NCI-H2227 (cell line): ENCODE data around the gene FRAS1.
"Not testable (repeated sequence)": the region's sequence is repeated elsewhere in the genome, so short reads cannot be mapped to it uniquely, and the experiment has no call there.

Source experiments
- DNase-seq: peaks from one replicate; lab custom pipeline; 2025; ENCODE audit not compliant: unreplicated experiment; lab: John Stamatoyannopoulos, UW

Gene FRAS1

GRCh38 chr4:78534286-78534955, 477.3 kb downstream of the FRAS1 start:
- no peak for DNase-seq

- DNase-seq: no peak
Observed at GRCh38 chr4:78542373-78542772, 485.2 kb downstream of the FRAS1 start.

DNA sequence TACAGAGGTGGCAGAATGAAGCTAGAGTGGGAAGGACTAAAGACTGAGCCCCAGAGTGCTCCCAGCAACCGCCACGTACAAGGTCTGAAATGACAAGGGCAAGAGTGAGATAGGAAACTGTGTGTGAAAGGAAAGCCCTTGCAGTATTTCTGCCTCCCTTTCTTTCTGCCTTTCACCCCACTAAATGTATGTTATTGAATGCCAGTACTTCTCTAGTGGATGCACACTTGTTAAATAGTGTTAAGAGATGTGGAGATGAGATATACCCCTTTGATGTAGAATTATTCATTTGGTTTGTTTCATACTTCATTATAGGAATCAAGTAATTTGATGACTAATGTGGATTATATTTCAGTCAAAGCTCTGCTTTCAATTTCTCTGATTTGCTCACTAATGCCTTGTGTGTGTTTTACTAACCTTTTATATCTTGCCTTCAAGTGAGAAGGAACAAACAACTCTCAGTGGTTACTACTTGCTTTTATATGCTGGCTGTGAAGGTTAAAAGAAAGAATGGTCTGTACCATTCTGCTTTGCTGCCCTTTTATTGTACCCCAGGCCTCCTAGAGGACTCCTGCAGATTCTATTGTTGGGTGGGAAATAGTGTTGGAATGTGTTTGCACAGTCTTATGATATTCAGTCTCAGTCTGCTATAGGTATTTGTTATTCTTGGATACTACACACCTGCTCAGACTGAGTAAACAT, 486.5 kb downstream of the FRAS1 start:
- DNase-seq: no peak

- DNase-seq: no peak
Observed at GRCh38 chr4:78544678-78545077, 487.6 kb downstream of the FRAS1 start.

GRCh38 chr4:78545275-78546246, 488.4 kb downstream of the FRAS1 start:
- DNase-seq: no peak

DNA sequence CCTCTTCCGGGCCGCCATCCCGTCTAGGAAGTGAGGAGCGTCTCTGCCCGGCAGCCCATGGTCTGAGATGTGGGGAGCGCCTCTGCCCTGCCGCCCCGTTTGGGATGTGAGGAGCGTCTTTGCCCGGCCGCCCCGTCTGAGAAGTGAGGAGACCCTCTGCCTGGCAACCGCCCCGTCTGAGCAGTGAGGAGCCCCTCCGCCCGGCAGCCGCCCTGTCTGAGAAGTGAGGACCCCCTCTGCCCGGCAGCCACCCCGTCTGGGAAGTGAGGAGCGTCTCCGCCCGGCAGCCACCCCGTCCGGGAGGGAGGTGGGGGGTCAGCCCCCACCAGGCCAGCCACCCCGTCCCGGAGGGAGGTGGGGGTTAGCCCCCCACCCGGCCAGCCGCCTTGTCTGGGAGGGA, 490.8 kb downstream of the FRAS1 start:
- not testable (repeated sequence) for DNase-seq

DNA sequence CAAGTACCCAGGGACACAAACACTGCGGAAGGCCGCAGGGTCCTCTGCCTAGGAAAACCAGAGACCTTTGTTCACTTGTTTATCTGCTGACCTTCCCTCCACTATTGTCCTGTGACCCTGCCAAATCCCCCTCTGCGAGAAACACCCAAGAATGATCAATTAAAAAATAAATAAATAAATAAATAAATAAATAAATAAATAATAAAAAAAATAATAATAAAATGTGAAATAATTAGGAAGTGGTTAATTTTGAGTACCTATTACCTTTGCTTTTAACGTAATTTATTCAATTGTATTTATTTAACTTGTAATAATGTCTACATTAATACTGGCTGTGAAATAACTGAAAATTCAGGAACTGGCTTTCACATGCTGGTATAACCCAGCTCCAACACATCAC, 491.8 kb downstream of the FRAS1 start:
- not testable (repeated sequence) for DNase-seq

- DNase-seq: no peak
Observed at GRCh38 chr4:78551420-78552351, 494.6 kb downstream of the FRAS1 start, which contains the start of gene ANXA3. TSS of gene ANXA3 (plus strand) at chr4:78551770. CDS start at chr4:78554474, 2,704 bp downstream.

- DNase-seq: no peak
Observed at GRCh38 chr4:78552389-78553042, 495.4 kb downstream of the FRAS1 start.

DNA sequence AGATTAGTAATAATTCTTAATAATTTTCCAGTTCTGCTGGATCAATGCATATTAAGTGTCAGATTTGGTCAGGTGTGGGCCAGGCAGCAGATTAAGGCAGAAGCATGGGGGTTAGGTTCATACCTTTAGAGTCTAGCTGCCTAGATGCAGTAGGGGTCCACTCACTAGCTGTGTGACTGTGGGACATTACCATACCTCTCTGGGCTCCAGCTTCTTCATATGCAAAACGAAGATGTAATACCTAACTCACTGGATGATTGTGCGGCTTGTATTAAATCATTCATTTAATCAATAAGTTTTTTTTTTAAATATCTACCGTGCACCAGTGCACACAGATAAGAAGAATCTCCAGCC, 495.9 kb downstream of the FRAS1 start:
- DNase-seq: no peak

- DNase-seq: no peak
Observed at GRCh38 chr4:78553529-78554060, 496.5 kb downstream of the FRAS1 start.

DNA sequence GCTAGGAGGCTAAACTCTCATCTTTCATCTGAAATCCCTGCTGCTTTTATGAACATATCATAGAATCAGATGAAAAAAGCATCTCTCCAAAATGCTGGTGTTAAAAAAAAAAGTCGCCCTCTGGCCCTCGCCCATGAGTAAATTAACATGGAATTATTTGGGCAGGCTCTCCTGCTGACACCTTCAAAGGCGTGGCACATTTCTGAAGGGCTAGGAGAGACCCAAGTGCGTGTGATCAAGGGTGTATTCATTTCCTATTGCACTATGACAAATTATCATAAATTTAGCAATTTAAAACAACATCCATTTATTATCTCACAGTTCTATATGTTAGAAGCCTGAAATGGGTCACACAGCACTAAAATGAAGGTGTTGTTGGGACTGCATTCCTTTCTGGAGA, 499.5 kb downstream of the FRAS1 start:
- no peak for DNase-seq

DNA sequence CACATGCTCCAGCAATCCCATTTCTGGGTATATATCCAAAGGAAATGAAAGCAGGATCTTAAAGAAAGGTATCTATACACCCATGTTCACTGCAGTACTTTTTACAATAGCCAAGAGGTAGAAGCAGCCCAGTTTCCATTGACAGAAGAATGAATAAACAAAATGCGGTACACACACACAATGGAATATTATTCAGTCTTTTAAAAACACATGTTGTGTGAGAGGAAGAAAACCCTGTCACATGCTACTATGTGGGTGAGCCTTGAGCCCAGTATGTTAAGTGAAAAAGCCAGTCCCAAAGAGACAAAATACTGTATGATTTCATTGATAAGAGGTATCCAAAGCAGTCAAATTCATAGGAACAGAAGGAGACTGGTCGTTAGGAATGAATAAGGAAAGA, 500.7 kb downstream of the FRAS1 start:
- DNase-seq: no peak

- no peak for DNase-seq
Observed at GRCh38 chr4:78558410-78558809, 501.3 kb downstream of the FRAS1 start.

DNA sequence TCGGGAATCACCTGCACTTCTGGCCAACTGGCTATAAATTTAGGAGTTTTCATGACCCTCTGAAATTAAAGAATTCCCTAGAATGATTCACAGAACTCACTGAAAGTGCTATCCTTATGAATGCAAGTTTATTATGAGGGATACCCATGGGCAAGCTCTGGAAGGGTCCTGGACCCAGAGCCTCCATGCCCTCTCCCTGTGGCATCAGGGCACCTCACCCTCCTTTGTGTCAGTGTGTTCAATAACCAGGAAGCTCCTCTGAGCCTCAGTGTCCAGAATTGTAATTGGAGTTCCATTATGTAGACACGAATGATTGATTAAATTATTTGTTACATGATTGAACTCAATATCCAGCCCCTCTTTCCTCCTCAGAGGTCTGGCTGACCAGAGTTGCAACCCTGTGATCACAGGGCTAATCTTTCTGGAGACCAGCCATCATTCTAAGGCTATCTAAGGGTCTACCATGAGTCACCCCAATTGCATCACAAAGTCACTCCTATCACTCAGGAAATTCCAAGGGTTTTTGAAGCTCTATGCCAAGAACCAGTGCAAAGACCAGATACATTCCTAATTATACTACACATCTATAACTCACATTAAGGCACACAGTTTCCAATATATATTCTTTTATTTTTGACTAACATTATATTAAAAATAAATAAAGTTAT, 503.3 kb downstream of the FRAS1 start:
- DNase-seq: no peak

DNA sequence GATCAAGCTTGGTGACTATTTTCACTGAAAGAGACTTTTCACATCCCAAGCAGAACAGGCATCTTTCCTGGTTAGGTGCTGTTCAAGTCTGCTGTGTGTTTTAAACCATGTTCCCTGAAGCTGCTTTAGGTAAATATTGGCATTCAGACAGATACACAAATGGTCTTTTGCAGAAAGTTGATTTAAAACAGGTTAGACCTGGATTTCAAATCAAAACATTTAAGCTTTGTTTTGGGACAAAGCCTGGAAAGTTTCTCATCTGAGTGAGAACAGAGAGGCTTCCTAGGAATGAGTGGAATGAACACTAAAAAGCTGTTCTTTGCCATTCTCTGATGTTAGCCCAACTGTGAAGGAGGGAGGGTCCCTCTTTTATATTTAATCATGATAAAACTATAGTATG, 504.6 kb downstream of the FRAS1 start:
- no peak for DNase-seq

- no peak for DNase-seq
Observed at GRCh38 chr4:78562687-78563086, 505.6 kb downstream of the FRAS1 start.

DNA sequence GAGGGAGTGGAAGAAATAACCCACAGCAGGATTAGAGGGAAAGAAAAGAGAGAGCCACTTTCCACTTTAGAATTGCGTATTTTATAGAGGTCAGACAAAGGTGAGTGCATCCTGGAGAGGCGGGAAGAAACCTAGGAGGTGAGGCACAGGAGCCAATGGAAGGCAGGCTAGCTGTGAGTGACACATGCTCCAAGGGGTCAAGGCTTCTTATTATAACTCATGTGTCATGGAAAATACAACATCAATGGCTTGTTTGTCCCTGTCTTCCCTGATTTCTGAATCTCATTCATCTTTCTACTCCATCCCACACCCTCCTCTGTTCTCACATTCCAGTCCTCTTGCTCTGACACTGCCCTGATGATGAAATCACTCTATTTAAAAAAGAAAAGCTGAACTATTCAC, 508.8 kb downstream of the FRAS1 start:
- no peak for DNase-seq

GRCh38 chr4:78566834-78567499, 509.8 kb downstream of the FRAS1 start:
- no peak for DNase-seq
